HTERT RPE-1 (cell line): ENCODE measurements around the gene KLK7.

Experiments used
- in situ Hi-C: fragments of 300-500 bp; cut with MboI; formaldehyde crosslinking; loops from 4 replicates; pipeline ENCODE4 v1.14.3; 2020; ENCODE audit warnings: low sequenced_read_pairs

The KLK7 gene

GRCh38 chr19:50983625-50984292 is at the start of gene KLK7:
KLK7 (minus strand) TSS chr19:50983917; CDS start chr19:50982399, 1,518 bp downstream.
- in situ Hi-C loops, result no loop called here

- in situ Hi-C loops, result no loop called here
Observed at GRCh38 chr19:51031880-51032225, 48.1 kb upstream of the KLK7 start.

- in situ Hi-C loops, result no loop called here
Observed at GRCh38 chr19:51031220-51031879, 47.6 kb upstream of the KLK7 start.

GRCh38 chr19:51030631-51031030 is 46.9 kb upstream of the KLK7 start:
- in situ Hi-C loops, result no loop called here

GRCh38 chr19:51029718-51030117 is 46.0 kb upstream of the KLK7 start:
- in situ Hi-C loops, result no loop called here

GRCh38 chr19:51027873-51028272 is 44.2 kb upstream of the KLK7 start:
- in situ Hi-C loops, result no loop called here

GRCh38 chr19:51027126-51027806 is 43.5 kb upstream of the KLK7 start:
- in situ Hi-C loops, result no loop called here

GRCh38 chr19:51026554-51026831 is 42.8 kb upstream of the KLK7 start, which contains the start of gene KLK11:
KLK11 (minus strand) TSS chr19:51026616; CDS start chr19:51025631, 985 bp downstream.
- in situ Hi-C loops, result no loop called here

GRCh38 chr19:51025809-51026553 is 42.3 kb upstream of the KLK7 start:
- in situ Hi-C loops, result no loop called here

GRCh38 chr19:51025401-51025800 is 41.7 kb upstream of the KLK7 start:
- in situ Hi-C loops, result no loop called here

GRCh38 chr19:51024924-51025323 is 41.2 kb upstream of the KLK7 start:
- in situ Hi-C loops, result no loop called here

GRCh38 chr19:51023946-51024345 is 40.2 kb upstream of the KLK7 start:
- in situ Hi-C loops, result no loop called here

- in situ Hi-C loops, result no loop called here
Observed at GRCh38 chr19:51022526-51022925, 38.8 kb upstream of the KLK7 start.

GRCh38 chr19:51020988-51021651 is 37.4 kb upstream of the KLK7 start:
- in situ Hi-C loops, result no loop called here

- in situ Hi-C loops, result no loop called here
Observed at GRCh38 chr19:51019544-51019925, 35.8 kb upstream of the KLK7 start, which contains the start of gene KLK10. KLK10 (minus strand) TSS chr19:51019709; CDS start chr19:51019130, 579 bp downstream.

- in situ Hi-C loops, result no loop called here
Observed at GRCh38 chr19:51018745-51019543, 35.2 kb upstream of the KLK7 start.

- in situ Hi-C loops, result no loop called here
Observed at GRCh38 chr19:51016798-51017683, 33.3 kb upstream of the KLK7 start.

- in situ Hi-C loops, result no loop called here
Observed at GRCh38 chr19:51015691-51016267, 32.1 kb upstream of the KLK7 start.

- in situ Hi-C loops, result no loop called here
Observed at GRCh38 chr19:51014242-51014641, 30.5 kb upstream of the KLK7 start.
